GM12891 (cell line): ENCODE results near the gene DMC1.
"Not testable (repeated sequence)": the region's sequence is repeated elsewhere in the genome, so short reads cannot be mapped to it uniquely, and the experiment has no call there.

ENCODE experiments used
- PAX5 ChIP-seq: IDR thresholded peaks from 2 replicates; pipeline ENCODE4 v1.6.1; 2011; ENCODE audit warnings: low read length, moderate library complexity, mild to moderate bottlenecking; ENCODE audit not compliant: insufficient read depth, severe bottlenecking
- POLR2A ChIP-seq: IDR thresholded peaks from 2 replicates; pipeline ENCODE4 v1.6.1; 2011; ENCODE audit warnings: low read depth, low read length, control low read depth
- POLR2AphosphoS5 ChIP-seq: IDR thresholded peaks from 2 replicates; pipeline ENCODE4 v1.6.1; 2011; ENCODE audit warnings: low read depth, low read length, control low read depth
- TAF1 ChIP-seq: IDR thresholded peaks from 2 replicates; pipeline ENCODE4 v1.6.1; 2011; ENCODE audit warnings: low read depth, low read length, control low read depth

DNA sequence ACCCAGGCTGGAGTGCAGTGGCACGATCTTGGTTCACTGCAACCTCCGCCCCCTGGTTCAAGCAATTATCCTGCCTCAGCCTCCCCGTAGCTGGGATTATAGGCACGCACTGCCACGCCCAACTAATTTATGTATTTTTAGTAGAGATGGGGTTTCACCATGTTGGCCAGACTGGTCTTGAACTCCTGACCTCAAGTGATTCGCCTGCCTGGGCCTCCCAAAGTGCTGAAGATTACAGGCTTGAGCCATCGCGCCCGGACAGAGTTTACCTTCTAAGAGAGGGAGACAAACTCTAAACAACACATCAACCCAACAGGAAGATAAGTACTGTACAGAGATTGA, 45.1 kb upstream of the DMC1 start:
- TF ChIP-seq POLR2A, POLR2AphosphoS5, TAF1, PAX5: not testable (repeated sequence)
